Amniotic epithelial cell (primary cell): ENCODE data around the gene TTLL7.

Experiments
- DNase-seq: peaks from one replicate; pipeline ENCODE4 v3.0.0-alpha.2; 2010; ENCODE audit warnings: low read depth

TTLL7 gene

GRCh38 chr1:83816836-83817235 is 182.1 kb downstream of the TTLL7 start:
- no peak for DNase-seq

GRCh38 chr1:83815330-83815729 is 183.6 kb downstream of the TTLL7 start:
- peak; percentile 20 for DNase-seq
